ENCODE results near the gene FLT3.

GRCh38 chr13:28129911-28130693 lies 29.7 kb upstream of the FLT3 start:
- TF ChIP-seq EZH2 (IDR thresholded peaks at IDR 0.05; ENCODE audit: borderline replicate concordance): no peak
- TF ChIP-seq EZH2phosphoT487 (IDR thresholded peaks at IDR 0.05; ENCODE audit: low read depth, severe bottlenecking, unreplicated experiment): no peak

Measured in hepatocyte (in vitro differentiated cells).